BLaER1 treated with 17β-estradiol and CSF1 and Interleukin-3, amounts not matched to agents 10 nM and 100 nM (cell line): ENCODE measurements around the gene GALNT9.

ENCODE experiments used
- H3K27ac ChIP-seq, 11 experiments: shearing (Covaris generic); formaldehyde crosslinking; 2 replicates each; pipeline ENCODE4 v1.8.1; 2022
- H3K27me3 ChIP-seq, 11 experiments: shearing (Covaris generic); formaldehyde crosslinking; 2 replicates each; pipeline ENCODE4 v1.8.1; 2022
- H3K36me3 ChIP-seq, 11 experiments: shearing (Covaris generic); formaldehyde crosslinking; 2 replicates each; pipeline ENCODE4 v1.8.1; 2022
- H3K4me1 ChIP-seq, 10 experiments: shearing (Covaris generic); formaldehyde crosslinking; 2 replicates each; pipeline ENCODE4 v1.8.1; 2022
- H3K4me2 ChIP-seq, 11 experiments: shearing (Covaris generic); formaldehyde crosslinking; 2 replicates each; pipeline ENCODE4 v1.8.1; 2022
- H3K4me3 ChIP-seq, 10 experiments: shearing (Covaris generic); formaldehyde crosslinking; 2 replicates each; pipeline ENCODE4 v1.8.1; 2022
- H3K9ac ChIP-seq, 11 experiments: shearing (Covaris generic); formaldehyde crosslinking; 2 replicates each; pipeline ENCODE4 v1.8.1; 2022
- H3K9me3 ChIP-seq, 11 experiments: shearing (Covaris generic); formaldehyde crosslinking; replicated peaks in 1 of 11; 2 replicates each; pipeline ENCODE4 v1.8.1; 2022
- H4K20me1 ChIP-seq, 11 experiments: shearing (Covaris generic); formaldehyde crosslinking; 2 replicates each; pipeline ENCODE4 v1.8.1; 2022
- Cebpa-rat ChIP-seq, 11 experiments: shearing (Covaris generic); IDR thresholded peaks; 2 replicates each; pipeline ENCODE4 v1.8.1; 2022

The GALNT9 gene

GRCh38 chr12:132323171-132324010, 6.0 kb downstream of the GALNT9 start:
- peaks cover 0 to 4% (median 0%) of the 10 kb centered on the region in 11 experiments; a peak in 1 of 22 replicates for H4K20me1 ChIP-seq
- peak overlapping the region; percentile 62 to 97 (median 86) for H3K4me2 ChIP-seq
- no peaks in the 10 kb centered on the region for H3K9me3 ChIP-seq
- peak overlapping the region in 9 of 11 experiments; percentile 10 to 63 (median 22); a peak in 10 of 22 replicates for H3K9ac ChIP-seq
- peak overlapping the region in 8 of 11 experiments; percentile 2 to 62 (median 30); a peak in 12 of 22 replicates for H3K27ac ChIP-seq
- H3K4me3 ChIP-seq, result peak overlapping the region in 3 of 10 experiments; percentile 7 to 41 (median 20); a peak in 3 of 20 replicates
- peaks cover 1 to 24% (median 8%) of the 10 kb centered on the region in 11 experiments; a peak in 19 of 22 replicates for H3K27me3 ChIP-seq
- H3K4me1 ChIP-seq, result peaks cover 60 to 76% (median 63%) of the 10 kb centered on the region in 10 experiments
- no peak for TF ChIP-seq Cebpa-rat (IDR thresholded peaks at IDR 0.05)
- H3K36me3 ChIP-seq, result no peaks in the 10 kb centered on the region

DNA sequence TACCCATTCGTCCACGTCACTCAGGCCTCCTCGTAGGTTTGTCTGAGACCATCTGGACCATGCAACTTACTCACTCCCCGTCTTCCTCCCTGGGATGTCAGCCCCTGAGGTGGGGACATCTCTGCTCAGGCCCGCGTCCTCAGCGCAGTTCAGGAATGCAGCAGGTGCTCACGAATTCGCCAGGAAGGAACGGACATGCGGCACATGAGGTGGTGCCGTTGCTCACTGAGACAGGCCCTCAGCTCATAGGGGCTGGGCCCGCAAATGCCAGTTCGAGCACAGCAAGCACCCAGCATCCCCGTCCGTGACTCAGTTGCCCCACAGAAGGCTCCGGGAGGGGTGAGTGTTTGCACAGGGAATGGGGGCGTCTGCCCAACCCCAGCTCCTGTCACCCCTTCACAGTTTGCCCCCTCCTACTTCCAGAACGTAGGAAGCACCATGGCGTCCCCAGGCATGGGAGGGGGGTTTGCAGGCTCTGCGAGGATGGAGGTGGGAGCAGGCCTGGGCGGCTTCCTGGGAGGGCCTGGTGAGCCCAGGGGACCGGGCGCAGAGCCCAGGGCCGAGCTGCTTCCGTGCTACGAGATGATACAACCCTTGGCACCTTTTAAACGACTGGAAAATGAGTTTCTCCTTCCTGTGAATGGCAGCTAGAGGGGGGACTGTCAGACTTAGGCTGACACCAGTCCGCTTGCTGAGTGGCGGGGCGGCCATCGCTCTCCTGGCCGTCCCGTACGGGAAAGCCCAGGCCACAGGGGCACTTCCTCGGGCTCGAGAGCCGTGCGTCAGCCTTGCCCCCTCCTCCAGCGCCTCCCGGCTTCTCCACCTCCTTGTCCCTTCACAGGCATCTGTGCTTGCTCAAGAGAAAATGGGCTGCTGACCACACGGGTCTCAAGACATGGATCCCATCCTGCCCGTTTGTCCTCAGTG, 6.9 kb downstream of the GALNT9 start:
- H4K20me1 ChIP-seq, result no peaks in the 10 kb centered on the region
- H3K27ac ChIP-seq, result no peak overlapping the region
- H3K9me3 ChIP-seq, result no peaks in the 10 kb centered on the region
- H3K27me3 ChIP-seq, result peaks cover 0 to 20% (median 6%) of the 10 kb centered on the region in 11 experiments; a peak in 7 of 22 replicates
- no peak overlapping the region for H3K4me3 ChIP-seq
- peak overlapping the region; percentile 62 to 97 (median 86) for H3K4me2 ChIP-seq
- H3K9ac ChIP-seq, result peak overlapping the region in 2 of 11 experiments; percentile 1 to 22; a peak in 3 of 22 replicates
- no peaks in the 10 kb centered on the region for H3K36me3 ChIP-seq
- H3K4me1 ChIP-seq, result peaks cover 51 to 70% (median 54%) of the 10 kb centered on the region in 10 experiments
- no peak for TF ChIP-seq Cebpa-rat (IDR thresholded peaks at IDR 0.05)

DNA sequence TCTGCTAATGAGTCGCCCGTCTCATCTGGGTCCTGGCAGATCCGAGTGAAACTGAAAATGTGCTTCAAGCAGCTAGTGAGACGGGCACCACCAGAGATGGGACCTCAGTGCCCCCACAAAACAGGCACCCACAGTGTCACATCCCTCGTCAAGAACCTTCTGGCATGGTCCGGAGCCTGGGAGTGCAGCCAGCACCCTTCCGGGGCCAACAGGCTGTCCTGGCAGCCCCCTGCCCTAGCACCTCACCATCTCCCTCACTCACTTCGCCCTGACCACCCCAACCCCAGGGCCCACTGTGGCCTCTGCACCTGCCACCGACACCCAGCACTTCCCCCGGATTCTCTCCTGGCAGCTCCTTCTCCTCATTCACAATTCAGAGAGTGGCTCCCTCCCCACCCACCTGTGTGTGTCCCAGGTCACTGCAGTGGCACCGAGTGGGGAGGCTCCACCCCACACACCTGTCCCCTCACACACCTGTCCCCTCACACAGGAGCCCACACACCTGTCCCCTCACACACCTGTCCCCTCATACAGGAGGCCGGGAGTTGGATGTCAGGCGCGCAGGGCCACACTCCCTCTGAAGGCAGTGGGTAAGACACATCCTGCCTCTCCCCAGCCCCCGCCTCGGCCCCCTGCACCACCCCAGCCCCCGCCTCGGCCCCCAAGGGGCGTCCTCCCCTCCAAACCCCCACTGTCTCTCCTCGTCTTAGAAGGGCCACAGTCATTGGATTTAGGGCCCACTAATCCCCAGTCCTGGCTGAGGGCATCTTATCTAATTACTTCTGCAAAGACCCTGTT, 7.9 kb downstream of the GALNT9 start:
- Histone ChIP-seq H3K9ac (no peak overlapping the region), H3K27ac (no peak overlapping the region), H3K4me2 (no peak overlapping the region; a peak in 1 of 22 replicates), H3K9me3 (no peaks in the 10 kb centered on the region), H3K27me3 (peaks cover 0 to 24% (median 6%) of the 10 kb centered on the region in 11 experiments; a peak in 8 of 22 replicates), H3K4me1 (peaks cover 42 to 62% (median 46%) of the 10 kb centered on the region in 10 experiments), H3K36me3 (no peaks in the 10 kb centered on the region), H4K20me1 (no peaks in the 10 kb centered on the region; a peak in 1 of 22 replicates), H3K4me3 (no peak overlapping the region)
- no peak for TF ChIP-seq Cebpa-rat (IDR thresholded peaks at IDR 0.05)

GRCh38 chr12:132320767-132321211, 8.6 kb downstream of the GALNT9 start:
- Histone ChIP-seq H3K27me3 (peaks cover 0 to 28% (median 7%) of the 10 kb centered on the region in 11 experiments; a peak in 11 of 22 replicates), H3K4me3 (no peak overlapping the region)

DNA sequence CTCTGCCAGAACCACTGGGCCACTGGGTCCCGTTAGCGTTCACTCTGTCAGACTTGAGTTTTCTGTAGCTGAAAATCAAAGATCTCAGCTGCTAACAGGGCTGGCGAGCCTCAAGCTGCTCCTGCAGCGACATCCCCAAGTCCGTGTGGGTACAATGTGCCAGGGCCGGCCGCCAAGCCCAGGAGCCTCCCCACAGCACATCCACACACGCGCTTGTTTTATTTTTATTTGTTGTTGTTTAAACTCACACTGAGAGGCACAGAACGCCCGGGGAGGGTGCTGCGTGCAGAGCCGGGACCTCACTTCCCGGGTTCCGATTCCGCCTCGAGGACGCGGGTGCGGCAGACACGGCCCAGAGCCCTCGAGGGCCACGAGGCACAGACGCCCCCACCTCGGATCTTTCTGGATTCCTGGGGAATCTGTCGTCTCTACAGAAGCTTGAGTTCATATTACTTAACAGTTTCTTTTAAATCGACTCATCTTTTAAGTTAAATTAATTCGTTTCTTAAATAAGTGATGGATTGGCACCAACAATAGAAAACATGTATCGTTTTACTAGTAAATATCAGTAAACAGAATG, 9.3 kb downstream of the GALNT9 start:
- H3K4me2 ChIP-seq, result peak overlapping the region in 4 of 11 experiments; percentile 5 to 24 (median 14); a peak in 2 of 22 replicates
- H3K4me3 ChIP-seq, result no peak overlapping the region
- H3K9me3 ChIP-seq, result no peaks in the 10 kb centered on the region
- peaks cover 0 to 35% (median 9%) of the 10 kb centered on the region in 11 experiments; a peak in 13 of 22 replicates for H3K27me3 ChIP-seq
- H3K36me3 ChIP-seq, result no peaks in the 10 kb centered on the region
- H3K9ac ChIP-seq, result no peak overlapping the region
- H4K20me1 ChIP-seq, result peaks cover 0 to 3% (median 0%) of the 10 kb centered on the region in 11 experiments; a peak in 2 of 22 replicates
- TF ChIP-seq Cebpa-rat (IDR thresholded peaks at IDR 0.05), result no peak
- no peak overlapping the region for H3K27ac ChIP-seq
- peaks cover 42 to 63% (median 46%) of the 10 kb centered on the region in 10 experiments for H3K4me1 ChIP-seq

More at GRCh38 chr12:132320767-132321211, 8.6 kb downstream of the GALNT9 start:
- Histone ChIP-seq H3K9me3 (no peaks in the 10 kb centered on the region), H3K36me3 (no peaks in the 10 kb centered on the region), H3K27ac (no peak overlapping the region), H3K4me2 (no peak overlapping the region), H4K20me1 (peaks cover 0 to 1% (median 0%) of the 10 kb centered on the region in 11 experiments; a peak in 2 of 22 replicates), H3K4me1 (peaks cover 42 to 62% (median 46%) of the 10 kb centered on the region in 10 experiments), H3K9ac (no peak overlapping the region)
- TF ChIP-seq Cebpa-rat (IDR thresholded peaks at IDR 0.05), result no peak

DNA sequence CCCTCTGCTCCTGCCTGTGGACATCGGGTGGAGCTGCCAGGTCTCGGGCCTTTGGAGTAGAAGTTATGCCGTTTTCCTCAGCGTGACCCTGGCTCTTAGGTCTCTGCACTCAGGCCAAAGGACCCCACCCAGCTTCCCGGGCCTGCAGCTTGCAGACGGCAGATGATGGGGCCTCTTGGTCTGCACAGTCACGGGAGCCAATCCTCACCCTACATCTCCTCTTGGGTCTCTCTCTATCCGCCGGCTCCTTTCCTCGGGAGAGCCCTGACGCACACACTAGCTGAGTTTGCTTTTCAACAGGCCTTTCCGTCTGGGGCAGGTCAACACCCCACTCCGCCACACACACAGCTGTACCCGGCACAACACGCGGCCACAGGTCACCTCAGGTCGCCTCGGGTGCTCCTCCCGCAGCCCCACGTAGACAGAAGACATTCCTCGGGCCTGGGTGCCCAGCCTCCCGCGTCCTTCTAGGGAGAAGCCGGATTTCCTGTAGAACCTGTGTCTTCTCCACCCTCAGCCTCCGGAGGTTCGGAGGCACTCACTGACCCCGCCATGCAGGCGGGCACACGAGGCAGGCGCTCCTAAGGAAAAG, 9.9 kb downstream of the GALNT9 start:
- peaks cover 0 to 35% (median 9%) of the 10 kb centered on the region in 11 experiments; a peak in 13 of 22 replicates for H3K27me3 ChIP-seq
- H3K9me3 ChIP-seq, result no peaks in the 10 kb centered on the region
- no peak overlapping the region for H3K4me3 ChIP-seq
- peaks cover 43 to 64% (median 46%) of the 10 kb centered on the region in 10 experiments for H3K4me1 ChIP-seq
- H4K20me1 ChIP-seq, result peaks cover 0 to 3% (median 0%) of the 10 kb centered on the region in 11 experiments; a peak in 2 of 22 replicates
- H3K27ac ChIP-seq, result no peak overlapping the region
- H3K4me2 ChIP-seq, result peak overlapping the region in 5 of 11 experiments; percentile 5 to 24 (median 16); a peak in 4 of 22 replicates
- no peaks in the 10 kb centered on the region for H3K36me3 ChIP-seq
- no peak for TF ChIP-seq Cebpa-rat (IDR thresholded peaks at IDR 0.05)
- no peak overlapping the region for H3K9ac ChIP-seq

DNA sequence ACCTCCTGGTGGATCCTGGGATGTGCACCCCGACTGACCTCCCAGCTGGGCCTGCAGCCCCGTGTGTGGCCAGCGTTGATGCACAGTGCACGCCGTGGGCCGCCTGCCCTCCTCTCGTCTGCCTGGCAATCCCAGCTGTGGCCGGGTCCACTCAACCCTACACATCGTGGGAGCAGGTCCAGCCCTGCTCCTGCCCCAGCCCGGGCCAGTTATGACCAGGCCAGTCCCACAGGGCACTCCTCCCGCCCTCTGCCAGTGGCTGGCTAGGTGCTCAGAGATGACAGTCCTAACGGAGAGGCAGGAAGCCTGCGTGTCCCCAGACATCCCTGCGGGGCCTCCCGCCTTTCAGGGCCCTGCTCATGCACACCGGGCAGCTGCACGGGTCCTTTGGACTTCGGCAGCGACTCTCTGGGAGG, 10.8 kb downstream of the GALNT9 start:
- H3K27me3 ChIP-seq, result peaks cover 0 to 35% (median 9%) of the 10 kb centered on the region in 11 experiments; a peak in 13 of 22 replicates

More for the DNA sequence above, 10.8 kb downstream of the GALNT9 start:
- Histone ChIP-seq H3K4me2 (peak overlapping the region in 3 of 11 experiments; percentile 10 to 18 (median 12); a peak in 3 of 22 replicates), H4K20me1 (peaks cover 0 to 3% (median 0%) of the 10 kb centered on the region in 11 experiments; a peak in 2 of 22 replicates), H3K27ac (no peak overlapping the region), H3K4me1 (peaks cover 38 to 62% (median 43%) of the 10 kb centered on the region in 10 experiments), H3K36me3 (no peaks in the 10 kb centered on the region), H3K9ac (no peak overlapping the region), H3K9me3 (no peaks in the 10 kb centered on the region), H3K4me3 (no peak overlapping the region)
- TF ChIP-seq Cebpa-rat (IDR thresholded peaks at IDR 0.05), result no peak
